HCT116 (cell line): ENCODE results near the gene RNF112. TPM values are rescaled to one million over a fixed set of nuclear protein-coding genes. Genes with fewer than 3 reads are reported as not detected.

ENCODE experiments used
- ATAC-seq: fragments of 200-7000 bp; cut with Tn5 transposase; 2 replicates; pipeline ENCODE4 v1.9.1; 2020; ENCODE audit warnings: mild to moderate bottlenecking, moderate library complexity
- BruUV-seq: library from RNA; stranded (reverse); fragments of 400-500 nt; replicated peaks from 2 replicates; lab custom pipeline; 2021; lab: Mats Ljungman, UMichigan
- CTCF ChIA-PET: fragments of 300-600 bp; sonication (Branson Sonifier 250); formaldehyde crosslinking; loops from one replicate; lab custom pipeline; 2021; ENCODE audit warnings: antibody characterized with exemption; lab: Charles Lee
- POLR2A ChIA-PET: fragments of 300-600, 350-600 bp; sonication (Branson Sonifier 250); formaldehyde crosslinking; loops from one replicate; lab custom pipeline; 2021; ENCODE audit warnings: antibody characterized with exemption; lab: Charles Lee
- RAD21 ChIA-PET, 2 experiments: fragments of 300-600 bp; sonication (Branson Sonifier 250); formaldehyde crosslinking; loops; one replicate each; lab custom pipeline; 2023; ENCODE audit warnings: low total read pairs in 2 of 2; ENCODE audit not compliant: uncharacterized antibody in 2 of 2, unreplicated experiment in 2 of 2, low non-redundant PET in 1 of 2; lab: Charles Lee
- DNase-seq: peaks from one replicate; pipeline ENCODE4 v3.0.0-alpha.2; 2010; ENCODE audit warnings: low read depth, low spot score
- H2AFZ ChIP-seq: fragments of 200-600 bp; shearing (Covaris generic), sonication (generic); 2 replicates; pipeline ENCODE4 v1.6.1; 2017; ENCODE audit warnings: low read depth, mixed run types, mixed read lengths, antibody characterized with exemption, low read length; ENCODE audit not compliant: poor library complexity, severe bottlenecking
- H3K27ac ChIP-seq: 2 replicates; pipeline ENCODE4 v1.5.1; 2012; ENCODE audit warnings: low read depth, low read length
- H3K27me3 ChIP-seq: fragments of 200-600 bp; sonication (generic); 2 replicates; pipeline ENCODE4 v1.6.1; 2016; ENCODE audit warnings: mixed run types, low read length, mixed read lengths; ENCODE audit not compliant: insufficient read depth
- H3K36me3 ChIP-seq, 2 experiments: fragments of 200-500 bp in 1 of 2; fragments of 200-600 bp in 1 of 2; sonication (Bioruptor generic) in 1 of 2; sonication (generic) in 1 of 2; 2 replicates each; pipeline versions ENCODE4 v1.5.1 to v1.6.1; 2014 to 2016; ENCODE audit warnings: low read length in 2 of 2, inconsistent platforms in 1 of 2, mixed read lengths in 1 of 2, mixed run types in 1 of 2; ENCODE audit not compliant: insufficient read depth in 2 of 2, control insufficient read depth in 1 of 2
- H3K4me1 ChIP-seq, 2 experiments: fragments of 200-600 bp in 1 of 2; sonication (generic) in 1 of 2; 2 replicates each; pipeline versions ENCODE4 v1.5.1 to v1.6.1; 2012 to 2017; ENCODE audit warnings: low read length in 2 of 2, inconsistent platforms in 1 of 2, mild to moderate bottlenecking in 1 of 2, mixed read lengths in 1 of 2, mixed run types in 1 of 2, moderate library complexity in 1 of 2; ENCODE audit not compliant: insufficient read depth in 2 of 2, control insufficient read depth in 1 of 2
- H3K4me2 ChIP-seq: fragments of 200-600 bp; sonication (generic); 2 replicates; pipeline ENCODE4 v1.6.1; 2017; ENCODE audit warnings: mixed run types, low read length, mixed read lengths
- H3K4me3 ChIP-seq, 2 experiments: fragments of 200-600 bp in 1 of 2; sonication (generic) in 1 of 2; replicated peaks in 1 of 2; 2 replicates each; pipeline ENCODE4 v1.5.1; 2011 to 2016; ENCODE audit warnings: low read length in 2 of 2, control low read depth in 1 of 2, low read depth in 1 of 2, mild to moderate bottlenecking in 1 of 2, mixed read lengths in 1 of 2, mixed run types in 1 of 2
- H3K79me2 ChIP-seq: fragments of 200-600 bp; sonication (generic); 2 replicates; pipeline ENCODE4 v1.6.1; 2017; ENCODE audit warnings: mild to moderate bottlenecking, mixed run types, low read length, moderate library complexity, mixed read lengths; ENCODE audit not compliant: insufficient read depth
- H3K9ac ChIP-seq: fragments of 200-600 bp; sonication (generic); 2 replicates; pipeline ENCODE4 v1.6.1; 2016; ENCODE audit warnings: low read length, mixed read lengths
- H3K9me2 ChIP-seq: fragments of 200-600 bp; sonication (generic), shearing (Covaris generic); 2 replicates; pipeline ENCODE4 v1.6.1; 2017; ENCODE audit warnings: mixed run types, mild to moderate bottlenecking, moderate library complexity; ENCODE audit not compliant: insufficient read depth
- H3K9me3 ChIP-seq, 2 experiments: fragments of 200-500 bp in 1 of 2; fragments of 200-600 bp in 1 of 2; sonication (Bioruptor generic) in 1 of 2; sonication (generic) in 1 of 2; 2 replicates each; pipeline ENCODE4 v1.6.1; 2014 to 2017; ENCODE audit warnings: low read length in 2 of 2, mixed read lengths in 2 of 2, inconsistent platforms in 1 of 2, low read depth in 1 of 2, mild to moderate bottlenecking in 1 of 2, mixed run types in 1 of 2, moderate library complexity in 1 of 2; ENCODE audit not compliant: control insufficient read depth in 1 of 2, insufficient read depth in 1 of 2
- H4K20me1 ChIP-seq: fragments of 200-600 bp; sonication (generic), shearing (Covaris generic); 2 replicates; pipeline ENCODE4 v1.6.1; 2017; ENCODE audit warnings: mixed run types, mild to moderate bottlenecking, moderate library complexity; ENCODE audit not compliant: insufficient read depth
- EZH2phosphoT487 ChIP-seq: fragments of 200-600 bp; IDR thresholded peaks from 2 replicates; pipeline ENCODE4 v1.6.1; 2018; ENCODE audit warnings: antibody characterized with exemption, borderline replicate concordance
- JUND ChIP-seq: IDR thresholded peaks from 2 replicates; pipeline ENCODE4 v1.6.1; 2012
- MAX ChIP-seq: IDR thresholded peaks from 2 replicates; pipeline ENCODE4 v1.6.1; 2012
- RAD21 ChIP-seq: IDR thresholded peaks from 2 replicates; pipeline ENCODE4 v1.6.1; 2012; ENCODE audit warnings: low read depth, mild to moderate bottlenecking
- SIN3A ChIP-seq: IDR thresholded peaks from 2 replicates; pipeline ENCODE4 v1.6.1; 2012; ENCODE audit warnings: low read depth
- ZBTB33 ChIP-seq: IDR thresholded peaks from 2 replicates; pipeline ENCODE4 v1.6.1; 2011; ENCODE audit warnings: mild to moderate bottlenecking, low read length, moderate library complexity; ENCODE audit not compliant: insufficient replicate concordance; ENCODE audit errors: extremely low read depth
- ZFX ChIP-seq: fragments of 450-650 bp; IDR thresholded peaks from 2 replicates; pipeline ENCODE4 v1.6.1; 2017
- ZNF274 ChIP-seq: fragments of 200-500 bp; sonication (Bioruptor generic); IDR thresholded peaks from 2 replicates; pipeline ENCODE4 v1.6.1; 2014; ENCODE audit warnings: mild to moderate bottlenecking, low read depth, low read length, inconsistent platforms
- intact Hi-C: fragments of 100-400 bp; cut with micrococcal nuclease; formaldehyde crosslinking; loops from 2 replicates; pipeline ENCODE4 v1.10.0; 2022
- total RNA-seq: library from RNA; stranded (reverse); gene quantifications from one replicate; pipeline ENCODE4 v1.2.1, GENCODE V29; 2021; ENCODE audit not compliant: unreplicated experiment

RNF112 gene
- total RNA-seq, 1 experiment from 2014 or later, result 0.98 TPM

DNA sequence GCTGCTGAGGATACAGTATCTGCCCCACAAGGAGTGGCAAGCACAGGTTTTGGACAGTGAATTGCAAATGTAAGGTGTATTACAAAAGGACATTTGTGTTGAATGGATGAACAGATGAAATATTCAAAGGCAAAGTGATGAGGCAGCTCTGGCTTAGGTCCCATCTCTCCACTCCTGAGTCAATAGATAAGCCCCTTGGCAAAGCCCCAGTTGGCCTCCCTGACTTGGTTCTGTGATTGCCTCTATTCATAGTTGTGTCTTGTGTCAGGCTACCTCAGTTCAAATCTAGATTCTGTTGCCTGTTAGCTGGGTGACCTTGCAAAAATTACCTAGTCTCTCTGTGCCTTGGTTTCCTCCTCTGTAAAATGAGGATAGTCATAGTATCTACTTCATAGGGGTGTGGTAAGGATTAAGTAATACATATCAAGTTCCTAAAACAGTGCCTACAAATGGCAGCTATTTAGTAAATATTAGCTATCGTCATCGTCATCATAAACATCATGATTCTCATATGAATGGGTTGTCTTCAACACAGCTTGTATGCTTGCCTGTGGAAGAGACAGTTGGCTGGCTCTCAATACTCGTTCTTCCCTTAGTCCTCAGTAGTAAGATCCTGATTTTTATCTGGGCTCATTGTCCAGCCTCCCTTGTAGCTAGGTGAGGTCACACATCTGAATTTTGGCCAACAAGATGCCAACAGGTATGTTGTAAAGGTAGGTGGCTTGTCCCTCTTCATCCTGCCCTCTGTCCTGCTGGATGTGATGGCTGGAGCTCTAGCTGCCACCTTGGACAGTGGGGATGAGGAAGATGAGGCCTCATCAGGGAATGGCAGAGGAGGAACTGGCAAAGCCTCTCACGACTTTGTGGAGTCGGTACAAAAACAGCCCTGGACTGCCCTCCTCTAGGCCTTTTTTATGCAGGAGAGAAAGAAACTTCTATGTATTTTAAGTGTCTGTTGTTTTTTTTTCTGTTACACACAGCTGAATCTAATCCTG lies 21.9 kb upstream of the RNF112 start:
- Histone ChIP-seq H4K20me1 (no peaks in the 10 kb centered on the region), H3K9me3 (no peaks in the 10 kb centered on the region), H3K9me2 (no peaks in the 10 kb centered on the region), H3K4me2 (no peak overlapping the region), H3K4me3 (no peak overlapping the region), H3K9ac (no peak overlapping the region), H2AFZ (no peak overlapping the region), H3K27me3 (no peaks in the 10 kb centered on the region), H3K27ac (no peak overlapping the region), H3K36me3 (peaks cover 2 to 3% of the 10 kb centered on the region in 2 experiments; a peak in 1 of 4 replicates), H3K79me2 (no peaks in the 10 kb centered on the region), H3K4me1 (peaks cover 0 to 20% of the 10 kb centered on the region in 2 experiments; a peak in 2 of 4 replicates)
- BruUV-seq, result no TSS peak
- ChIA-PET POLR2A (interaction anchor here (2.3 kb wide), 1 partner anchor 11 kb away, joined by 13 read pairs; the partner anchor contains the start of gene MAPK7), CTCF (no interaction called here), RAD21 (no interaction called here)
- no peak for DNase-seq
- ATAC-seq, result no peak
- no peak for TF ChIP-seq ZBTB33
- no peak for TF ChIP-seq MAX
- TF ChIP-seq SIN3A, result no peak
- TF ChIP-seq ZNF274, result no peak
- no peak for TF ChIP-seq EZH2phosphoT487
- no peak for TF ChIP-seq RAD21
- no peak for TF ChIP-seq JUND
- no peak for TF ChIP-seq ZFX
- intact Hi-C loops, result no loop called here
